Measurements from ENCODE around the gene NAGA.

NAGA gene

DNA sequence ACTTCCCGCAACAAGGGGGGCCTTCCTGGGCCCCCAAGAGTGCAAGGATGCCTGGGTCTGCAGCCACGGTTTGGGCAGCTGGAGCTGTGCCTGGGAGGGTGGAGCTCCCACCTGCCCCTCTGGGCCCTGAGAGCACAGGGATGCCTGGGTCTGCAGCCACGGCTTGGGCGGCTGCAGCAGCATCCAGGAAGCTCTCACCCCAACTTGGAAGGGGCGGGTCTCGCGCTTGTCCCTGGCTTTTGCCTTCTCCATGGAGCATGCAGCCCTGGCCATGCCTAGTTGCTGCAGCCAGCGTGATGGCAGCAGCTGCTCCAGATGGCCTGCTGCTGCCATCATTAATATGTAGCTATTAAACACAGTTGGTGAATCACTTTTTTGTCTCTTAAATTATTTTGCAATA lies 35.4 kb downstream of the NAGA start:
- DNase-seq, result no peak

- DNase-seq, result no peak
Observed at GRCh38 chr22:42033263-42034181, 37.1 kb downstream of the NAGA start.

- DNase-seq, result no peak
Observed at GRCh38 chr22:42026705-42027104, 43.9 kb downstream of the NAGA start.

GRCh38 chr22:42025421-42025820 lies 45.2 kb downstream of the NAGA start:
- DNase-seq, result no peak

DNA sequence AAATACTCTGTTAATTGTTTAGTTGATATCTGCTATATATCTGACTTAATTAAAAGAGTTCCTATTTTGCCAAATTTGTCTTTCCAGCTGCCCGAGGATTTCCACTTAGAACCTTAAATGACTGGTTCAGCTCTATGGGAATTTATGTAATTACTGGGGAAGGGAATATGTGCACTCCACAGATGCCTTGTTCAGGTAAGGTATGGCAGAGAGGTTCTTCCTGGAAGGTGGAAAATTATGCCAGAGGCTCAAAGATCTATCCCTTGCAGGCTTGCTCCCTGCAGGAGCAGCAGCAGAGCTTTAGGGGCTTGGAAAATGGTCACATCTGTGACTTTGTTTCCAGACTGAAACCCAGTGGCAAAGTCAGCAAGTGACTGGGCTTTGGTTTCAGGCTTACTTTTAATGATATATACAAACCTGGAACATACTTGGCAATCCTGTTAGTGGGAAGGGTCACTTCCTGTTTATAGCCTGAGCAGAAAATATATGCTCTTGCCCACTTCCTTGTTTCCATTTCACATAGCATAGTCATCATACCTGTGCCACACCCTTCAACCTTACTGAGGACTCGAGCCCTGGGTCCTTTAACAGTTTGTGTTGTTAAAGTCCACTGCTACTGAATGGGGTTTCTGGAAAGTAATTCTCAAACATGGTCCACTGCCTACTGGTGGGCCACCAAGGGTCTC lies 48.3 kb downstream of the NAGA start:
- no peak for DNase-seq

- DNase-seq, result no peak
Observed at GRCh38 chr22:42021571-42021970, 49.0 kb downstream of the NAGA start.

GRCh38 chr22:42018224-42018623 lies 52.4 kb downstream of the NAGA start:
- DNase-seq, result no peak

DNA sequence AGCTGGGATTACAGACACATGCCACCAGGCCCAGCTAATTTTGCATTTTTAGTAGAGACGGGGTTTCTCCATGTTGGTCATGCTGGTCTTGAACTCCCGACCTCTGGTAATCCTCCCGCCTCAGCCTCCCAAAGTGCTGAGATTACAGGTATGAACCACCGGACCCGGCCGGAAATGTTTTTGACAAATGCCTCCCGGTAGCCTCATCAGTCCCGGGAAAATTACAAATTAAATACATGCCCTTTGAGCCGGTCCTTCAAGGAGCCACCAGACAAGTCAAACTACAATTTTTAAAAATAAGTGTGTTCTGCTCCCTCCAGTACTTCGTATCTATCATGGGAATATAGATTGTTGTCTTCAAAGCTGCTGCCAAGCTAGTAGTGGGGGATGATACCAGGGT lies 54.5 kb downstream of the NAGA start:
- no peak for DNase-seq

DNA sequence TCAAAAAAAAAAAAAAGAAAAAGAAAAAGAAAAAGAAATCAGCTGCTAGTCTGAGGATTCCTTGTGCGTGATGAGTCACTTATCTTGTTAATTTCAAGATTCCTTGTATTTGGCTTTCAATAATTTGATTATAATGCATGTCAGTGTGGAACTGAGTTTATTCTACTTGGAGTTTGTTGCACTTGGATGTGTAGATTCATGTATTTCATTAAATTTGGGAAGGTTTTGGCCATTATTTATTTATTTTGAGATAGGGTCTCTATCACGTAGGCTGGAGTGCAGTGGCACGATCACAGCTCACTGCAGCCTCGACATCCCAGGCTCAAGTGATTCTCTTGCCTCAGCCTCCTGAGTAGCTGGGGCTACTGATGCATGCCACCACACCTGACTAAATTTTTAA lies 57.2 kb downstream of the NAGA start:
- no peak for DNase-seq

DNA sequence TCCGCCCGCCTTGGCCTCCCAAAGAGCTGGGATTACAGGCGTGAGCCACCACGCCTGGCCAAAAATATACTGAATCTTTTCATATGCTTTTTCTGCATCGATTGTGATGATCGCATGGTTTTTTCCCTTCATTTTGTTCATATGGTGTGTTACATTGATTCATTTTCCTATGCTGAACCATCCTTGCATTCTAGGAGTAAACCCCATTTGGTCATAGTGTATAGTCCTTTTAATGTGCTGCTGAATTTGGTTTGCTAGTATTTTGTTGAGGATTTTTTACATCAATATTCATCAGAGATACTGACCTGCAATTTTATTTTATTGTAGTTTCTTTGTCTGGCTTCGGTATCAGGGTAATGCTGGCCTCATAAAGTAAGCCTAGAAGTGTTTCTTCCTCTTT lies 59.8 kb downstream of the NAGA start:
- DNase-seq, result no peak

Data from NCI-H226 (cell line).